ENCODE data around the gene SLC22A17.

- TF ChIP-seq, protein P1, sequence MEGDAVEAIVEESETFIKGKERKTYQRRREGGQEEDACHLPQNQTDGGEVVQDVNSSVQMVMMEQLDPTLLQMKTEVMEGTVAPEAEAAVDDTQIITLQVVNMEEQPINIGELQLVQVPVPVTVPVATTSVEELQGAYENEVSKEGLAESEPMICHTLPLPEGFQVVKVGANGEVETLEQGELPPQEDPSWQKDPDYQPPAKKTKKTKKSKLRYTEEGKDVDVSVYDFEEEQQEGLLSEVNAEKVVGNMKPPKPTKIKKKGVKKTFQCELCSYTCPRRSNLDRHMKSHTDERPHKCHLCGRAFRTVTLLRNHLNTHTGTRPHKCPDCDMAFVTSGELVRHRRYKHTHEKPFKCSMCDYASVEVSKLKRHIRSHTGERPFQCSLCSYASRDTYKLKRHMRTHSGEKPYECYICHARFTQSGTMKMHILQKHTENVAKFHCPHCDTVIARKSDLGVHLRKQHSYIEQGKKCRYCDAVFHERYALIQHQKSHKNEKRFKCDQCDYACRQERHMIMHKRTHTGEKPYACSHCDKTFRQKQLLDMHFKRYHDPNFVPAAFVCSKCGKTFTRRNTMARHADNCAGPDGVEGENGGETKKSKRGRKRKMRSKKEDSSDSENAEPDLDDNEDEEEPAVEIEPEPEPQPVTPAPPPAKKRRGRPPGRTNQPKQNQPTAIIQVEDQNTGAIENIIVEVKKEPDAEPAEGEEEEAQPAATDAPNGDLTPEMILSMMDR (IDR thresholded peaks at IDR 0.05) = no peak
- no peak for TF ChIP-seq POLR2A (IDR thresholded peaks at IDR 0.05)
Observed at GRCh38 chr14:23359722-23360447, 7.2 kb upstream of the SLC22A17 start.

Measured in right lobe of liver (tissue), 4 donors.